Body of pancreas (tissue), 4 donors: Measurements from ENCODE around the gene SYNPO2. TPM values are rescaled to one million over a fixed set of nuclear protein-coding genes. Genes with fewer than 3 reads are reported as not detected.

Experiments used
- ATAC-seq: fragments of 150-250 bp; one replicate; pipeline ENCODE4 v1.9.1; 2016
- DNase-seq, 4 donors: peaks; one replicate each; pipeline ENCODE4 v3.0.0-alpha.2; 2019
- H3K27ac ChIP-seq, 4 donors: fragments of 200-600 bp; sonication (generic); 1 replicate in 3 of 4; 2 replicates in 1 of 4; pipeline versions ENCODE4 v1.5.1 to v1.6.1; 2016 to 2019; ENCODE audit warnings: mild to moderate bottlenecking in 1 of 4, mixed read lengths in 1 of 4, moderate library complexity in 1 of 4
- H3K27me3 ChIP-seq, 2 donors: fragments of 200-600 bp; sonication (generic); one replicate each; pipeline ENCODE4 v1.6.0; 2016; ENCODE audit warnings: mild to moderate bottlenecking in 1 of 2
- H3K36me3 ChIP-seq, 2 donors: fragments of 200-600 bp; sonication (generic); replicated peaks in 1 of 2; 2 replicates each; pipeline ENCODE4 v1.5.1; 2016; ENCODE audit warnings: low read depth in 2 of 2; ENCODE audit not compliant: insufficient read depth in 1 of 2
- H3K4me1 ChIP-seq: fragments of 200-600 bp; sonication (generic); one replicate; pipeline ENCODE4 v1.6.0; 2016
- H3K4me3 ChIP-seq, 2 donors: fragments of 200-600 bp; sonication (generic); 1 replicate in 1 of 2; 2 replicates in 1 of 2; pipeline ENCODE4 v1.5.1; 2016 to 2019
- H3K9me3 ChIP-seq, 3 donors: fragments of 200-600 bp; sonication (generic); 1 replicate in 2 of 3; 2 replicates in 1 of 3; pipeline ENCODE4 v1.5.1; 2016
- POLR2A ChIP-seq, 3 donors: fragments of 450-650 bp; IDR thresholded peaks; one replicate each; pipeline ENCODE4 v1.6.1; 2016; ENCODE audit warnings: antibody characterized with exemption in 3 of 3, mild to moderate bottlenecking in 2 of 3
- WGBS, 2 donors: methylation state at CpG; one replicate each; pipeline ENCODE4 v1.1.5; 2017; 5-methylcytosine and 5-hydroxymethylcytosine counted together
- intact Hi-C: fragments of 100-400 bp; cut with DNase I; formaldehyde crosslinking; loops from one replicate; pipeline ENCODE4 v1.15.1; 2023
- total RNA-seq, 2 donors: library from RNA; depleted of rRNA; stranded (reverse); fragments of >200 nt; gene quantifications; one replicate each; pipeline ENCODE4 v1.1.0, GENCODE V29; 2016
- TF ChIP-seq, protein P1 (sequence below), 7 experiments: fragments of 450-650 bp in 4 of 7; fragments of 200-600 bp in 3 of 7; sonication (generic) in 3 of 7; IDR thresholded peaks; one replicate each; pipeline ENCODE4 v1.5.1; 2016 to 2019; ENCODE audit warnings: antibody characterized with exemption in 7 of 7

The SYNPO2 gene
- total RNA-seq, 2 donors from 2014 or later, result 7.6 to 19.5 TPM

DNA sequence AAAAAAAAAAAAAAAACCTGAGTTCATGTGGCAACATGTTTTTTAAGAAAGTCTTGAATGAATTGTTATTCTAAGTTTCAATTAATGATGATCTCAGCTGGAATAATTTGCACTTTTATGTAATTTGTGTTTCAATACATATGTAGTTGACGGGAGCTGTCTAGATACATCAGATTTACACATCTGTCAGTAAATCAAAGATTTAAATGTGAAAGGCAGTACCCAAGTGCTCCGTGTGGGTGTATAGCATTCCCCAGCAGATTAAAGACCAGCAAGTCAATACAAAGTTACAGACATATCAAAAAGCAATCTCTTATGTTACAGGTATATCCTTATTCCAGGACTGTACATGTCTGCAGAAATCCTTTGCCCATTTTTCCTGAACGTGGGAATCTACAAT is 35.2 kb downstream of the SYNPO2 start:
- TF ChIP-seq, protein P1, sequence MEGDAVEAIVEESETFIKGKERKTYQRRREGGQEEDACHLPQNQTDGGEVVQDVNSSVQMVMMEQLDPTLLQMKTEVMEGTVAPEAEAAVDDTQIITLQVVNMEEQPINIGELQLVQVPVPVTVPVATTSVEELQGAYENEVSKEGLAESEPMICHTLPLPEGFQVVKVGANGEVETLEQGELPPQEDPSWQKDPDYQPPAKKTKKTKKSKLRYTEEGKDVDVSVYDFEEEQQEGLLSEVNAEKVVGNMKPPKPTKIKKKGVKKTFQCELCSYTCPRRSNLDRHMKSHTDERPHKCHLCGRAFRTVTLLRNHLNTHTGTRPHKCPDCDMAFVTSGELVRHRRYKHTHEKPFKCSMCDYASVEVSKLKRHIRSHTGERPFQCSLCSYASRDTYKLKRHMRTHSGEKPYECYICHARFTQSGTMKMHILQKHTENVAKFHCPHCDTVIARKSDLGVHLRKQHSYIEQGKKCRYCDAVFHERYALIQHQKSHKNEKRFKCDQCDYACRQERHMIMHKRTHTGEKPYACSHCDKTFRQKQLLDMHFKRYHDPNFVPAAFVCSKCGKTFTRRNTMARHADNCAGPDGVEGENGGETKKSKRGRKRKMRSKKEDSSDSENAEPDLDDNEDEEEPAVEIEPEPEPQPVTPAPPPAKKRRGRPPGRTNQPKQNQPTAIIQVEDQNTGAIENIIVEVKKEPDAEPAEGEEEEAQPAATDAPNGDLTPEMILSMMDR (IDR thresholded peaks at IDR 0.05), result no peak
- no peak for TF ChIP-seq POLR2A (IDR thresholded peaks at IDR 0.05)
- Histone ChIP-seq H3K36me3 (no peaks in the 10 kb centered on the region), H3K9me3 (no peaks in the 10 kb centered on the region), H3K27ac (no peak overlapping the region), H3K4me3 (no peak overlapping the region), H3K27me3 (no peaks in the 10 kb centered on the region), H3K4me1 (no peaks in the 10 kb centered on the region)
- WGBS, 2 donors, result 43 to 58% methylated on average over 3 of the region's 3 CpGs
- ATAC-seq (no peak), DNase-seq (no peak)
- intact Hi-C loops, result no loop called here

DNA sequence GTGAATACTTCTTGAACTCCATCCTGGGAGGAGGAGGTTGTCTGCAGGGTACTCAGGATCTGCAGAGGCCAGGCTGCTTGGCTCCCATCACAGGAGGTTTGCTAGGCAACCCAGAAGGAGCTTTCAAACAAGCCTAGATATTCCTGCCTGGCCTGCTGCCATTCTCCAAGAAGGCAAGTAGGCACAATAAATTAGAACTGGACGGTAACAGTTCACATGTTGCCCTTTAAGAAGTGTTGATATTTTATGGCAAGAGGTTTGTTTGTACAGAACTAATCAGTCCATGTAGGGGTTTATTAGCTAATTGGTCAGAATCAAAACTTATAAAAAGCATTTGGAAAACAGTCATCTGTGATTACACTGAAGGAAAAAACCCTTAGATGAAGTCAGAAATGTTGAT is 39.3 kb downstream of the SYNPO2 start:
- Histone ChIP-seq H3K4me1 (no peaks in the 10 kb centered on the region), H3K4me3 (no peak overlapping the region), H3K27me3 (no peaks in the 10 kb centered on the region), H3K9me3 (no peaks in the 10 kb centered on the region), H3K36me3 (no peaks in the 10 kb centered on the region), H3K27ac (no peak overlapping the region)
- ATAC-seq (no peak), DNase-seq (peak in 3 of 4 donors; percentile 37 to 47 (median 41))
- TF ChIP-seq, protein P1 (IDR thresholded peaks at IDR 0.05), result no peak
- TF ChIP-seq POLR2A (IDR thresholded peaks at IDR 0.05), result no peak
- 5 to 14% methylated on average over 1 of the region's 1 CpG for WGBS, 2 donors
- intact Hi-C loops, result no loop called here

DNA sequence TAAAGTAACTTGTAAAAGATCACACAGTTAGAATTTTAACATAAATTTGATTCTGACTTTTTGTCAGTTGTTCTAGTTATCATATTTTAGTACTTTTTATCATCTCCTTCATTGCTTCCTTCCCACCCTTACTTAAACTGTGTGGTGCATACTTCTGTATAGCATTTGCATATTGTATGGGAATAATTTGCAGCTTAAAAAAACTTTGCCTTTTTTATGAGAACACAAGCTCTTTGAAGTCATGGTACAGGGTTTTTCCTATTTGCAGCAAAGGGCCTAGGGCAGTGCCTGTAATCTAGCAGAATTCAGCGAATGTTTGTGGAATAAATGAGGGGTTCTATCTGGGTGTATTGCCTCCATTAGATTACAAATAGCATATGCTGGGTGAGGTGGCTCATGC is 41.6 kb downstream of the SYNPO2 start:
- TF ChIP-seq, protein P1 (IDR thresholded peaks at IDR 0.05), result no peak
- no peak for TF ChIP-seq POLR2A (IDR thresholded peaks at IDR 0.05)
- no peak overlapping the region for H3K4me3 ChIP-seq
- no peak for DNase-seq
- WGBS, 2 donors, result 0 to 38% methylated on average over 1 of the region's 1 CpG
- no peaks in the 10 kb centered on the region for H3K27me3 ChIP-seq
- no peaks in the 10 kb centered on the region for H3K4me1 ChIP-seq
- no peaks in the 10 kb centered on the region for H3K36me3 ChIP-seq
- intact Hi-C loops, result no loop called here
- no peak for ATAC-seq
- no peak overlapping the region for H3K27ac ChIP-seq
- H3K9me3 ChIP-seq, result no peaks in the 10 kb centered on the region

DNA sequence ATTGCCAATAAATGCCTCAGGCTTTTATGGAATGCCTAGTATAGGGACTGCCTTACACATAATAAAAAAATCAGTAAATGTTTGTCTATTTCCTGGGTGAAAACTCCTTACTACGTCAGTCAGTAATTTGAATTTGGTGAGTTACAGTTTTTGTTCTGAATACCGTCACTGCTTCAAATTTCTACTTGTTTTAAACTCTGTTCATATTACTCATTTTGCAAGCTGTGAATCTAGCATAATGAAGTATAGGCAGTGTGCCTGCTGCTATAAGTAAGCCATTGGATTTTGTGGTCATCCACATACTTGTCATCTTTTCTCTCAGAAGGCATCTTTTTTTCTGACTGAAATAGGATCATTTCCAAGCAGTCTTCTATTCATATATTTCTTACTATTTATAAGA is 43.1 kb downstream of the SYNPO2 start:
- Histone ChIP-seq H3K4me1 (no peaks in the 10 kb centered on the region), H3K27me3 (no peaks in the 10 kb centered on the region), H3K27ac (no peak overlapping the region), H3K9me3 (no peaks in the 10 kb centered on the region), H3K36me3 (no peaks in the 10 kb centered on the region), H3K4me3 (no peak overlapping the region)
- ATAC-seq, result no peak
- no peak for DNase-seq
- 88 to 91% methylated on average over 2 of the region's 2 CpGs for WGBS, 2 donors
- TF ChIP-seq, protein P1 (IDR thresholded peaks at IDR 0.05), result no peak
- TF ChIP-seq POLR2A (IDR thresholded peaks at IDR 0.05), result no peak
- intact Hi-C loops, result no loop called here

DNA sequence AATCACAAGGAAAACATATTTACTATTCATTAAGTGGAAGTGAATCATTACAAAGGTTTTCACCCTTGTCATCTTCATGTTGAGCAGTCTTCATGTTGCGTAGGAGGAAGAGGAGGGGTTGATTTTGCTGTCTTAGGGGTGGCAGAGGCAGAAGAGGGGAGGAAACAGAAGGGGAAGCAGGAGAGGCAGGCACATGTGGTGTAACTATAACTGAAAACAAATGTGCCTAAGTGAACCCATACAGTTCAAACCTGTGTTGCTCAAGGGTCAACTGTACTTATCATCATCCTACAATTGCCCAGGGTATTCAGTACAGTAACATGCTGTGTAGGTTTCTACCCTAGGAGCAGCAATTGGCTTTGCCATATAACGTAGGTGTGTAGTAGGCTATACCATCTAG is 47.2 kb downstream of the SYNPO2 start:
- Histone ChIP-seq H3K27me3 (no peaks in the 10 kb centered on the region), H3K9me3 (no peaks in the 10 kb centered on the region), H3K36me3 (no peaks in the 10 kb centered on the region), H3K4me1 (no peaks in the 10 kb centered on the region), H3K27ac (no peak overlapping the region), H3K4me3 (no peak overlapping the region)
- no peak for DNase-seq
- no peak for ATAC-seq
- 73 to 89% methylated on average over 2 of the region's 2 CpGs for WGBS, 2 donors
- no peak for TF ChIP-seq POLR2A (IDR thresholded peaks at IDR 0.05)
- TF ChIP-seq, protein P1 (IDR thresholded peaks at IDR 0.05), result no peak
- intact Hi-C loops, result no loop called here
